Esophagus muscularis mucosa (tissue), 3 donors: ENCODE results near the gene DDR2.

Source experiments
- POLR2A ChIP-seq: fragments of 450-650 bp; IDR thresholded peaks from one replicate; pipeline ENCODE4 v1.6.1; 2017; ENCODE audit warnings: antibody characterized with exemption, moderate library complexity, mild to moderate bottlenecking, low read depth
- POLR2AphosphoS5 ChIP-seq, 2 donors: sonication (generic); formaldehyde crosslinking; IDR thresholded peaks; one replicate each; pipeline ENCODE4 v1.6.1; 2017; ENCODE audit warnings: antibody characterized with exemption in 2 of 2
- TF ChIP-seq, protein P1 (sequence below), 3 experiments: fragments of 200-600 bp in 2 of 3; fragments of 450-650 bp in 1 of 3; sonication (generic) in 2 of 3; IDR thresholded peaks; one replicate each; pipeline ENCODE4 v1.5.1; 2017 to 2019; ENCODE audit warnings: antibody characterized with exemption in 3 of 3, mild to moderate bottlenecking in 2 of 3, moderate library complexity in 1 of 3

DNA sequence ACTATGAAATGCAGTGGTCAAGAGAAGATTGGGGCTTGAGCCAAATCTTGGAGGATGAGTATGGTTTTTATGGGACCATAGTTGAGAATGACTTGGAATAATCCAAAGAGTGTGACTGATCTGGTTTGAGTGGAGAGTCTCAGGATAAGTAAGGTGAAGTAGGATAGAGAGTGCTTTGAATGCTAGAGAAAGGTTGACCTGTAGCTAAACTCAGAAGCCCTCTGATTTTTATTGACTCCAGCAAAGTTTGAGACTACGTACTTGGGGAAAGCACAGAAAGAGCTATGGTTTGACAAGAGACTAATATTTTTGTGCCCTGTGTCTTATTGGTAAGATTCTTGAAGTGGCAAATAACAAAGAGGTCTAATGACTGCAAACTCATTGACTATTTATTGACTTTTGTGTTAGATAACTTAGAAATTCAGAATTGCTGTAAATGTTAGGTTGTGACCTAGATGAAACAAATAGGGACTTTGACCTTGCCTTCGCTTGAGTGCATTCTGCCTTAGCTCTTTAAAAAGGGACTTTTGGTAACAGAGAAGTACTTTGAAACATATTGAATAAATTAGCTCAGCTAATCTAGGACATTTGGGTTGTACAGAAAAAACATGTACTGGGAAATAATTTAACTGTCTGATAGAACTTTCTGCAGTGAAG is 35.6 kb upstream of the DDR2 start:
- TF ChIP-seq, protein P1, sequence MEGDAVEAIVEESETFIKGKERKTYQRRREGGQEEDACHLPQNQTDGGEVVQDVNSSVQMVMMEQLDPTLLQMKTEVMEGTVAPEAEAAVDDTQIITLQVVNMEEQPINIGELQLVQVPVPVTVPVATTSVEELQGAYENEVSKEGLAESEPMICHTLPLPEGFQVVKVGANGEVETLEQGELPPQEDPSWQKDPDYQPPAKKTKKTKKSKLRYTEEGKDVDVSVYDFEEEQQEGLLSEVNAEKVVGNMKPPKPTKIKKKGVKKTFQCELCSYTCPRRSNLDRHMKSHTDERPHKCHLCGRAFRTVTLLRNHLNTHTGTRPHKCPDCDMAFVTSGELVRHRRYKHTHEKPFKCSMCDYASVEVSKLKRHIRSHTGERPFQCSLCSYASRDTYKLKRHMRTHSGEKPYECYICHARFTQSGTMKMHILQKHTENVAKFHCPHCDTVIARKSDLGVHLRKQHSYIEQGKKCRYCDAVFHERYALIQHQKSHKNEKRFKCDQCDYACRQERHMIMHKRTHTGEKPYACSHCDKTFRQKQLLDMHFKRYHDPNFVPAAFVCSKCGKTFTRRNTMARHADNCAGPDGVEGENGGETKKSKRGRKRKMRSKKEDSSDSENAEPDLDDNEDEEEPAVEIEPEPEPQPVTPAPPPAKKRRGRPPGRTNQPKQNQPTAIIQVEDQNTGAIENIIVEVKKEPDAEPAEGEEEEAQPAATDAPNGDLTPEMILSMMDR (IDR thresholded peaks at IDR 0.05), result no peak
- TF ChIP-seq POLR2A (no peak), POLR2AphosphoS5 (IDR thresholded peaks at IDR 0.05) (no peak)
